GM15510 (cell line): Measurements from ENCODE around the gene TSKS.

Experiments
- POLR2A ChIP-seq: IDR thresholded peaks from 3 replicates; pipeline ENCODE4 v1.6.1; 2011; ENCODE audit warnings: borderline replicate concordance; ENCODE audit not compliant: insufficient read length; ENCODE audit errors: extremely low read depth

The TSKS gene

DNA sequence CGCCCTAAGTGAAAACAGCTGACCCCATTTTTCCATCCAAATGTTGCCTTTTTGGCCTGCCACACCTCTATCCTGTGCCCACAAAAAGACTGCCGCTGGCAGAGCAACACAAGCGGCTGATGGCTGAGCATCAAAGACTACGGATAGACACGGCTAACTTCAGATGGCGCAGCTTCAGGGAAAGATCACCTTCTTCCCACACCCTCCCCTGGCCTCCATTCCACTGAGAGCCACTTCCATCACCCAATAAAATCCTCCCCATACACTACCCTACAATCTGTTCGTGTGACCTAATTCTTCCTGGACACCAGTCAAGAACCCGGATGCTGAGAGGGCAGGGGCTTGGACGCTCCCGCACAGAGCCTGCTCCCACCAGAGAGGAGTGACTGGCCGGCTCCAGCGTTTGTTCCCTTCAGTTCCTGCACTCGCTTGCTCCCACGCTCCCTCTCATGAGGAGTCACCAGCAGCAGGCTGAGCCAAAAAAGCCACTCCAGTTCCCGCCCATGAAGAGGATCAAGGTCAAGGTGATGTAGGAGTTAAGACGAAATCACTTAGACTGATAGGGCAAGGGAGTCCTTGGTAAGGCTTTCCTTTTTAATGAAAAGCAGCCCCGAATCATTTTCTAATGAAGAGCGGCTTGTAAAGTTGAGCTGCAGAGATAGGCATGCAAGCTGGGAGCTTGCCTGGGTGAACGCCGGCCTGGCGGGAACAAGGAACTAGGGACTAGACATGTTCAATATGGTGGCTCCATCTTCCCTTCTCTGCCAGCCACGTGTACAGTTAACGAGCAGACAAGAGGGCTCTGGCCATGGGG is 35.7 kb downstream of the TSKS start:
- TF ChIP-seq POLR2A: no peak

DNA sequence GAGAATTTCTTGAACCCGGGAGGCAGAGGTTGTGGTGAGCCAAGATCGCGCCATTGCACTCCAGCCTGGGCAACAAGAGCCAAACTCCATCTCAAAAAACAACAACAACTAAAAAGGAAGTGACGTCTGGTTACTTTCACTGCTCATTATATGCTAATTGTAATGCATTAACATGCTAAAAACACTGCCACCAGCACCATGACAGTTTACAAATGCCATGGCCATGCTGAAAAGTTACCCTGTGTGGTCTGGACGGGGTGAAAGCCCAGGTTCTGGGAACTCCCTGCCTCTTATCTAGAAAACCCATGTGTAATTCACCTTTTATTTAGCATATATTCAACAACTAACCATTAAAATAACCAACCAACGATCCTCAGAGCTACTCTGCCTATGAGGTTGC is 44.1 kb downstream of the TSKS start:
- TF ChIP-seq POLR2A: no peak

DNA sequence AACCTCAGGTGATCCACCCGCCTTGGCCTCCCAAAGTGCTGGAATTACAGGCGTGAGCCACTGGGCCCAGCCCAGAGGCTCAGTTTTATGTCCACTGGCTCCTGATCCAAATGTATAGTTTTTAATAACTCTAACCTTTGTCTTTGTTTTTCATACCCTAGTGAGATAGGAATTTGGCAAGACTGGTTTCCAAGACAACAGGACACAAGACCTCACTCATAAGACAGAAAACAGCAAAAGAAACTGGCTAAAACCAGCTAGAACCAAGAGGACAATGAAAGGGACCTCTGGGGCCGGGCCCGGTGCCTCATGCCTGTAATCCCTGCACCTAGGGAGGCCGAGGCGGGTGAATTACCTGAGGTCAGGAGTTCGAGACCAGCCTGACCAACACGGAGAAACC is 44.6 kb downstream of the TSKS start:
- TF ChIP-seq POLR2A: no peak

DNA sequence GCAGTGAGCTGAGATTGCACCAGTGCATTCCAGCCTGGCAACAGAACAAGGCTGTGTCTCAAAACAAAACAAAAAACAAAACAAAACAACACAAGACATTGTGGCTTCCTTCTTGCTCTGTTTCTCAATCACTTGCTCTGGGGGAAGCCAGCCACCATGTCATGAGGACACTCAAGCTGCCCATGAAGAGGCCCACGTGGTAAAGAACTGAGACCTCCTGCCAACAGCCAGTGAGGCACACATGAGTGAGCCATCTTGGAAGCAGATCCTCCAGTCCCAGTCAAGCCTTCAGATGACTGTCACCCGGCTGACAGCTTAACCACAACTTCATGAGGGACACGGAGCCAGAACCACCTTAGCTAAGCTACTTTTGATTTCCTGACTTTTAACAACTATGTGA is 47.0 kb downstream of the TSKS start:
- TF ChIP-seq POLR2A: no peak

DNA sequence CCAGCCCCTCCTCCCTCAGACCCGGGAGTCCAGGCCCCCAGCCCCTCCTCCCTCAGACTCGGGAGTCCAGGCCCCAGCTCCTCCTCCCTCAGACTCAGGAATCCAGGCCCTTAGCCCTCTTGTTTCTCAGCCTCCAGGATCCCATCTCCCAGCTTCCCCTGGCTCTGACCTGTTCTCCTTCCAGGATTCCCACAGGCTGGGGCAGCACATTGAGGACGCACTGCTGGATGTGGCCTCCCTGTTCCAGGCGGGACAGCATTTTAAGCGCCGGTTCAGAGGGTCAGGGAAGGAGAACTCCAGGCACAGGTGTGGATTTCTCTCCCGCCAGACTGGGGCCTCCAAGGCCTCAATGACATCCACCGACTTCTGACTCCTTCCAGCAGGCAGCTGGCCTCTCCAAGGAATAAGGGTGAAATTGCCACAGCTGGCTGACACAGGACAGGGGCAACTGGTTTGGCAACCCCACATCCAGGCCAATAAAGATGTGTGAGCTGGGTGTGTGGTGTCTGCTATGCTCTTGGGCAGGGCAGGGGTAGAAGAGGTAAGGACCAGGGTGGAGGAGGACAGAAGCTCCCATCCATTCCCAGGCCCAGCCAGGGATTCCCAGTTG is 49.8 kb downstream of the TSKS start:
- no peak for TF ChIP-seq POLR2A

DNA sequence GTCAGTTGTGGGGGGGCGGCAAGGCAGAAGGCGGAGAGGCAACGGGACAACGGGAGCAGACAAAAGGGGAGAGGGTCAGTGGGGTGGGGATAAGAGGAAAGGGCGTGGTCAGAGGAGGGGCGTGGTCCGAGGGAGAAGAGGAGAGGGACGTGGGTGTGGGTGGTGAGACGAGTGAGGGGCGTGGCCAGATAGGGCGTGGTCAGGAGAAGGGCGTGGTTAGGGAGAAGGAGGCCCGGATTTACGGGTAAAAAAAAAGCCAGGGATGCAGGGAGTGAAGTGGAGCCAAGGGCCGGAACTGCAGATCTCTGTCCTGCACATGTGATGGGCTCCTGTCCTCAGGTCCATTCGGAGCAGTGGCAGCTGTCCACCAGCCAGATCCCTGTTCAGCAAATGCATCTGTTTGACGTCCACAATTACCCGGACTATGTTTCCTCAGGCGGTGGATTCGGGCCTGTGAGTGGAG is 50.7 kb downstream of the TSKS start:
- TF ChIP-seq POLR2A: no peak

DNA sequence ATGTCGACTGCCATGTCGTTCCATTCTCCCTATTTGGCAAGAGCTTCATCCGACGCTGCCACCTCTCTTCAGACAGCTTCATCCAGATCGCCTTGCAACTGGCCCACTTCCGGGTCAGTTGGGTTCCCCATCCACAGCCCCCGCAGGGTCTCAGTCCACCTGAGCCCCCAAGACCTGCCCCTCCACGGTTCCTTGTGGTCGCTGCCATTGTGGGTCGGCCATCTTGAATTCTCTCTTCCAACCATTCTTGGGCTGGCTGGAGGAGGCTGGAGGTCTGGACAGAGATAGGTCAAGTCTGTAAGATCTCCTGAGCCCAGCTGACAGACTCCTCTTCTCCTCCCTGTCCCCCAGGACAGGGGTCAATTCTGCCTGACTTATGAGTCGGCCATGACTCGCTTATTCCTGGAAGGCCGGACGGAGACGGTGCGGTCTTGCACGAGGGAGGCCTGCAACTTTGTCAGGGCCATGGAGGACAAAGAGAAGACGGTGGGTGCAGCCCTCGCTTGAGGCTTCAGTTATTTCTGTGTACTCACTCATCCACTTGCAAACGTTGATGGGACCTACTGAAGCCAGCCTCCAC is 52.6 kb downstream of the TSKS start:
- no peak for TF ChIP-seq POLR2A

DNA sequence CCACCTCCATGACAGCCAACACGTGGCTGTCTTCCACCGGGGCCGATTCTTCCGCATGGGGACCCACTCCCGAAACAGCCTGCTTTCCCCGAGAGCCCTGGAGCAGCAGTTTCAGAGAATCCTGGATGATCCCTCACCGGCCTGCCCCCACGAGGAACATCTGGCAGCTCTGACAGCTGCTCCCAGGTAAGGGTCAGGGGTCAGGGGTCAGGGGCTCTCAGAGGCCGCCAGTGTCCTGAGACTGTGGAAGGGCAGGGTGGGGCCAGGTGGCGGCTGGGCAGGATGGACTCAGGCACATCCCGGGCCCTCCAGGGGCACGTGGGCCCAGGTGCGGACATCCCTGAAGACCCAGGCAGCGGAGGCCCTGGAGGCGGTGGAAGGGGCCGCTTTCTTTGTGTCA is 57.2 kb downstream of the TSKS start:
- TF ChIP-seq POLR2A: no peak

DNA sequence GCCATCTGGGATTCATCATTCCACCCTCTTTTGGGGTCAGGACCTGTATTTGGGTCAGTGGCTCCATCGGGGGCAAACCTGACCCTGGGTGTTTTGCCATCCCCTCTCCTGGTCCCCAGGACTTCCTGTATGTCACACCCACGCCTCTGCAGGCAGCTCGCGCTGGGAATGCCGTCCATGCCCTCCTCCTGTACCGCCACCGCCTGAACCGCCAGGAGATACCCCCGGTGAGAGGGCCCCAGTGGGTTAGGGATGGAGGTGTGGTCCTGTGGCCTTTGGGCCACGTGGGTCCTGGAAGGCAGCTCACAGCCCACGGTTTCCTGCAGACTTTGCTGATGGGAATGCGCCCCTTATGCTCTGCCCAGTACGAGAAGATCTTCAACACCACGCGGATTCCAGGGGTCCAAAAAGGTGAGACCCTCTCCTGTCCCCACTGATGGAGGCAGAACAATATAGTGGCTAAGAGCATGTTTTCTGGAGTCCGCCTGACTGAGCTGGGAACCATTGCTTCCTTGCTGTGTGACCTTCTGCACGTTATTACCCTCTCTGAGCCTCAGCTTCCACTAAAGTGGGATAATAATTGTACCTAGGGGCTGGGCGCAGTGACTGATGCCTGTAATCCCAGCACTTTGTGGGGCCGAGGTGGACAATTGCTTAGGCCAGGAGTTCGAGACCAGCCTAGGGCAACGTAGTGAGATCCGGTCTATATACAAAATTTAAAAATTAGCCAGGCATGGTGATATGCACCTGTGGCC is 58.0 kb downstream of the TSKS start:
- TF ChIP-seq POLR2A: no peak

DNA sequence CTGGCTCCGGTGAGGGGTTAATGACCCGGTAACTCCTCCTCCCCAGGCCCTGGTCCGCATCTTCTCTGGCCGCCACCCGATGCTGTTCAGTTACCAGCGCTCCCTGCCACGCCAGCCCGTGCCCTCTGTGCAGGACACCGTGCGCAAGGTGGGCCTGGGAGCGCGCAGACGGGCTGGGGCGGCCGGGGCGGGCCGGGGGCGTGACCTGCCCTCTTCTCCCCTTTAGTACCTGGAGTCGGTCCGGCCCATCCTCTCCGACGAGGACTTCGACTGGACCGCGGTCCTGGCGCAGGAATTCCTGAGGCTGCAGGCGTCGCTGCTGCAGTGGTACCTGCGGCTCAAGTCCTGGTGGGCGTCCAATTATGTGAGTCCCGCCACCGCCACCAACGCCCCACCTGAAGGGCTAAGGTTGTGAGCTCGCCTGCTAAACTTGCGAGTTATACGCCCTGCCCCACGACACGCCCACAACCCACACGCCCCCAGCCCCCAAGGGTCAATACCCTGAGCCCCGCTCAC is 61.8 kb downstream of the TSKS start:
- no peak for TF ChIP-seq POLR2A

DNA sequence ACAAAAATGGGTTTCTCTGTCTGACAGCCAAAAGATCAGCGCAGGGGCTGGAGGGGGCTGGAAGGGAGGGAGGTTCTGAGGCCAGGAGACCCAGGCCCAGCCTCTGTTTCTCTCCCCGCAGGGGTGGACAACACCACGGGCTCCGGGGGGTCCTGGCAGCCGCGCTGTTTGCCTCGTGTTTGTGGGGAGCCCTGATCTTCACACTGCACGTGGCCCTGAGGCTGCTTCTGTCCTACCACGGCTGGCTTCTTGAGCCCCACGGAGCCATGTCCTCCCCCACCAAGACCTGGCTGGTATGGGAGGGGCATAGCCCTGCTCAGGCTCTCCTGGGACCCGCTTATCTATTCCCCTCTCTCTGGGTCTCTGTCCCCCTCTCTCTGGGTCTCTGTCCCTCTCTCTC is 62.5 kb downstream of the TSKS start:
- TF ChIP-seq POLR2A: no peak

DNA sequence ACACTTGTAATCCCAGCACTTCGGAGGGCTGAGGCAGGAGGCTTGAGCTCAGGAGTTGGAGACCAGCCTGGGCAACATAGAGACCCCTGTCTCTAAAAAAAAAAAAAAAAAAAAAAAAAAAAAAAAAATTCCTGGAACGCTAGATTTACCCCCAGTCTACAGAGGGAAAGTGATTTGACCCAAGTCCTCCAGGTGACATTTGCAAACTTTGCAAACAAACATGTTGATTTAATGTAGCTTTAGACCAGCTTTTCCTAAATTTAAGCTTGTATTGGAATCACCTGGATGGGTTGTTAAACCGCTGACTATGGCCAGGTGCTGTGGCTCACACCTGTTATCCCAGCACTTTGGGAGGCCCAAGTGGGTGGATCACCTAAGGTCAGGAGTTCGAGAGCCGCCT is 63.7 kb downstream of the TSKS start:
- TF ChIP-seq POLR2A: no peak

DNA sequence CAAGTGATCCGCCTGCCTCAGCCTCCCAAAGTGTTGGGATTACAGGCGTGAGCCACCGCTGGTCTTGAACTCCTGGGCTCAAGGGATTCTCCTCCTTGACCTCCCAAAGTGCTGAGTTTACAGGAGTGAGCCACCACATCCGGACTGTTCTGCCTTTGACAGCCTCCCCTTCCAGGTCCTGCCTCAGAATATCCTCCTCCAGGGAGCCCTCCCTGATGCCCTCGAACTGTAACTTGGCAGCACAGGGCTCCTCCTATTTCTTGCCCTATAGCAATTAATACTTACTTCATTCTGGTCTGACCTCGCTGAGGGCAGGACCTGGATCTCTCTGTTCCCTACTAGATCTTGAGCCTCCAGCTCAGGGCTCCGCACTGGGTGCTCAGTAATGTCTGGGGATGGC is 66.2 kb downstream of the TSKS start:
- no peak for TF ChIP-seq POLR2A

DNA sequence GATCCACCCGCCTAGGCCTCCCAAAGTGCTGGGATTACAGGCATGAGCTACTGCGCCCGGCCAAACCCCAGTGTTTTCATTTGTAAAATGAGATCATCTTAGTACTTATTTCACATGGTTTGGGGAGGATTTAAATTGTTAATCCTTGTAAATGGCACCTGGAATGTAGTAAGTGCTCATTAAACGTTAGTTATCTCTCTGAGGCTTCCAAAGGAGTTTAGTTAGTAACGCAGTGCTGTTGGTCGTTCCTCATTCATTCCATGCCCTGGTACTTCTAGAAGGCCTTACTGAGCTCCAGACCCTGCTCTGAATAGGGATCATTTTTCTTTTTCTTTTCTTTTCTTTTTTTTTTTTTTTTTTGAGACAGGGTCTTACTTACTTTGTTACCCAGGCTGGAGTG is 67.0 kb downstream of the TSKS start:
- no peak for TF ChIP-seq POLR2A

DNA sequence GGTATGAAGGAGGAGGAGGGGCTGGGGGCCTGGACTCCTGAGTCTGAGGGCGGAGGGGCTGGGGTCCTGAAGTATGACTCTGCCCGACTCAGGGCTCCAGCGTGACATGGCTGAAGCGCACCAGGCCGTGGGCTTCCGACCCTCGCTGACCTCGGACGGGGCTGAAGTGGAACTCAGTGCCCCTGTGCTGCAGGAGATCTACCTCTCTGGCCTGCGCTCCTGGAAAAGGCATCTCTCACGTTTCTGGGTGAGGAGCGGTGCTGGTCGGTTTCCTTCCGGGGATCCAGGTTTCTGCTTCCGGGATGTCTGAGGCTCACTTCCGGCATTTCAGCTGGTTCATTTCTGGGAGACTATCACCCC is 71.0 kb downstream of the TSKS start:
- no peak for TF ChIP-seq POLR2A

DNA sequence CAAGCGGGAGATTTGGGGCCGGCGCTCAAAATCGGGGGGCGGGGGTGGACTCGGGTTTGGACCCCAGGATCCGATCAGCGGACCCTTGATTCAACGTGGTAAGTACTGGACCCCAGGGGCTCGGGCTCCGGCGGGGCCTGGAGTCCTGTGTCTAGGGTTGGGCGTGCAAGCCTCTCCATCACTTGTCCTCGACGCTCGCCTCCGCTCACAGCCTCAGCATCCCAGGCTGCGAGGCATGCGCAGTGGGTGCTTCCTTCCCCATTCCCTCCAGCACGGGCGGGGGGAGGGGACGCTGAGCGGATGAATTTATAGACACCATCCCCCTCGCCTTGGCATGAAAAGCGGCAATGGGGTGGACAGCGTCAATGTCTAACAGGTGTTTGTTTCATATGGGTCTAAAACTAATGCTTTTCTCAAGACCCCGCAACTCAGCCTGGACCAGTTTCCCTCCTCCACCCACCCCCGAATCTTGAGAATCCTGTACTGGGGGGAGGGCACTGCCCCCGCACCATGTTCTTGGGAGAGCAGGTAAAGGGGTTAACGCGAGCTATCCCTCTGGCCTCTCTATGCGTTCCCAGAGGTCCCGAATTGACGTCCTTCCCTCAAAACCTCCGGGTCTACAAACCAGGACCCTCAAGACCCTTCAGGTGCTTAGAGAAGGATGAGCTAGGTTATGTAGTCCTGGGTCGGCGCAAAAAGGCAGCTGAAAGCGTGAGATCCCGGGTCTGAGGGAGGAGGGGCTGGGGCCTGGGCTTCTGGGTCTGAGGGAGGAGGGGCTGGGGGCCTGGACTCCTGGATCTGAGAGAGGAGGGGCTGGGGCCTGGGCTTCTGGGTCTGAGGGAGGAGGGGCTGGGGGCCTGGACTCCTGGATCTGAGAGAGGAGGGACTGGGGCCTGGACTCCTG is 71.6 kb downstream of the TSKS start:
- TF ChIP-seq POLR2A: no peak
